HT-29 (cell line): ENCODE measurements around the gene VWA3B. TPM values are rescaled to one million over a fixed set of nuclear protein-coding genes. Genes with fewer than 3 reads are reported as not detected.

Source experiments
- DNase-seq: peaks from one replicate; pipeline ENCODE4 v3.0.0-alpha.2; 2015; ENCODE audit warnings: low spot score
- total RNA-seq: library from RNA; depleted of rRNA; stranded (reverse); fragments of >200 nt; shearing (Covaris generic); gene quantifications from 2 replicates; pipeline ENCODE4 v1.2.3, GENCODE V29; 2014; rRNA removed

Gene VWA3B
- total RNA-seq, 1 experiment from 2014 or later: not detected

DNA sequence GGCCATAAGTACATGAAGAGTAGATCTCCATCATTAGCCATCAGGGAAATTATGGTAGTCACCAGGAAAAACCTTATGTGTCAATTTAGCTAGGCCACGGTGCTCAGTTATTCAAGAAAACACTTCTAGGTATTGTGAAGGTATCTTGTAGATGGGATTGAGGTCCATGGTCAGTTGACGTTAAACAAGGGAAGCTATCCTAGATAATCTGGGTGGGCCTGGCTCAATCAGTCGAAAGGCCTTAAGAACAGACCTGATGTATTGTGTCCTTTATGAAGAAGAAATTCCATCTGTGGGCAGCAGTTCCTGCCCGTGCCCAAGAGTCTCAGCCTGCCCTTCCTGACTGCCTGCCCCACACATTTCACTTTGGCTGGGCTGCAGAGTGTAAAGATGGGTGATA is 242.6 kb downstream of the VWA3B start:
- no peak for DNase-seq

DNA sequence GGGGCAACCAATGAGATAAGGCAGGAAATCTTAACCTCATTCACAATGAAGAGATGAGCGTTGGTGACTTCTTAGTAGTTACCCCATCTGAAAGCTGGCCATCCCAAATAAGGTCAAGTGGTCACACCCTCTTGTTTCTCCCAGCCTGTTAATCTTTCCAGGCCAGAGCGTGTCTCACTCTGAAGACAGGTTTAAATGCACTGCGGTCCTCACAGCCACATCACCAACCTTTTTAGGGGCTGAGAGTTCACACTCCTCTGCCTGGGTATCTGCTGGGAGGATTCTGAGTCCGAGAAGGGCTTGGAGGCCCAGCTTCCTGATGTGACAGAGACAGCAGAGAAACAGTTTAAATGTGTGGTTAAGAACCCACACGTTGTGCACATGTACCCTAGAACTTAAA is 246.0 kb downstream of the VWA3B start:
- DNase-seq: no peak

DNA sequence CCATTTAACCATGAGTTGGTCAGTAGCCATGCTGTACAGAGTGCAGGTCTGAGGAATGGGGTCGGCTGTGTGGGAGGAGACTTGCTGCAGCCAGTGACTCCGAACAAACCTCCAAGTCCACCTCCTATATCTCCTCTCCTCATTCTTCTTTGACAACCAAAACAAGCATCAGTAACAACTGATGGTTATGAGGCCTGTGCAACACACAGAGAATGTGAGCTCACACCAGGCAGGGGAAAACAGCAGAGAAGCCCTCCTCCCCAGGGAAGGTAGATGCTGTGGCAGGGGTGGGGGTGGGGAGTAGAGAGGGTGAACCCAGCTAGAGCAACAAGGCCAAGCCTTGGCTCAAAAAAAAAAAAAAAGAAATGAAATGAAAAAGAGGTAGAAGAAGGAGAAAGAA is 247.0 kb downstream of the VWA3B start:
- DNase-seq: no peak

DNA sequence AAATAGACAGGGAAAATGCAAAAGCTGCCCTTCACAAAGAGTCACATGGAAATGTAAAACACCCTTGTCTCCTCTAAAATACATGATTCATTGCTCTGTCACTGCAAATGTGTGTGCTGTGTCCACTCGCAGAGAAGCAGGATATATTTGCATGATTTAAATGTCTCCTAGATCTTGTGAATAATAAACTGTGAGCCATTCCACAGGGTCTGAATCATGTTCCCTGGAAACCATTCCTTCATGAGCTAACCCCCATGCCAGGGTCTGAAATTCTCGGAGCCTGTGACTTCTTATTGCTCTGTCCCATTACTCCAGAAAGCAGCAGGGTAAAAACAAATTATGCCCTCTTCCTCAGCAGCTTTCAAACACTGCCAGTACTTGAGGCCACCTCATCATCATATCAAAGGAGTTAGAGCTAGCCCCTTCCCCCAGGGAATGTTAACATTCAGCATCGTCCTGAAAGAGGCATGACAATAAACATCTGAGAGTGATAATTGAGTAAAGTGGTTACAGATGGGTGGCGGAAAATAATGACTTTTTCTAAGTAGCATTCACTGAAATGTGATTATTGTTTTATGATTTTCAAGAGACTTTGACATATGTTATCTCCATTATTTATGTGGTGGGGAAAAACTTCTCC is 247.6 kb downstream of the VWA3B start:
- no peak for DNase-seq

DNA sequence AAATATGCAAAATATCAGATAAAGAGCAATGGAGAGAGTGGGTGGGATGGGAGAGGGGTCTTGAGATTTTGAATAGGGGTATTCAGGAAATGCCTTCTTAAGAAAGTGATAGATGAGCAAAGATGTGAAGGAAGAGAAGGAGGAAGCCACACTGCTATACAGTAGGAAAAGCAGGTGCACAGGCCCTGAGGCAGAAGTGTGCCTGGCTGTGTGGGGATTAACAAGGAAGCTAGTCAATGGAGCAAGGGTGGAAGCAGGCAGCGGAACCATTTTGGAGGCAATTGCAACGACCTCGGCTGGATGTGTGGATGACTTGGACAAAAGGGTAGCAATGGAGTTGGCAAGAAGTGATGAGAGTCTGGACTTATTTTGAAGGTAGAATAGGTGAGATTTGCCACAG is 248.3 kb downstream of the VWA3B start:
- no peak for DNase-seq

DNA sequence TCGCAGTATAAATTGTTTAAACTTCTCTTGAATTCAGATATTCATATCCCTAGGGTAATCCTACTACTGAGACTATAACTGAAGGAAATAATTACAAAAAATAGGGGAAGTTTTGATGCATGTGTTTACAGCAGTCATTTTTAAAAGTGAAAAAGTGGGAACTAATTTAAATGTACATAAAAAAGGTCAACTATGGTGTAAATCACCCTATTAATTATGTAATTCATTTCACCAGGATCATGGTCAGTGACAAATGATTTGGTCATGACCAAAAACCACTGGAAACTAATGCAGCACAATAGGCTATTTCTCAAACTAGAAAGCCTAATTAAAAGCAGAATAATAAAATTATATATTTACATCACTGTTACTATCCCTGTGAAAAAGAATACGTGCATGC is 254.3 kb downstream of the VWA3B start:
- DNase-seq: no peak

DNA sequence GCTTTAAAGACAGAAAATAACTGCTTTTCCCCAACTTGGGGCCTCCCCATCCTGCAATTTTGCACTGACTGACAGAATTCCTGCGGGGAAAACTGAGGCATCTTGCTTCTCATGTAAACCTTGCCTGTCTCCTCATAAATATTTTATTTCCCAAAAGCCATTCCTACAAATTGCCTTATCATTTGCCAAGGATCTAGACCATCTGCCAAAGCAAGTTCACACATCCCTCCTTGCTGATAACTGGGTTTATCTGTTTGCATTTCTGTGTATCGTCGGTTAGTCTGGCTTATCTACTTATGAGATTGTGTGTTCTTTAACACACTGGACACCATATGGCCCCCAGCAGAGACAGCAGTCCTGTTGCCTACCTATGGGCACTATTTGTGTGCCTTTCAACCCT is 256.3 kb downstream of the VWA3B start:
- no peak for DNase-seq

DNA sequence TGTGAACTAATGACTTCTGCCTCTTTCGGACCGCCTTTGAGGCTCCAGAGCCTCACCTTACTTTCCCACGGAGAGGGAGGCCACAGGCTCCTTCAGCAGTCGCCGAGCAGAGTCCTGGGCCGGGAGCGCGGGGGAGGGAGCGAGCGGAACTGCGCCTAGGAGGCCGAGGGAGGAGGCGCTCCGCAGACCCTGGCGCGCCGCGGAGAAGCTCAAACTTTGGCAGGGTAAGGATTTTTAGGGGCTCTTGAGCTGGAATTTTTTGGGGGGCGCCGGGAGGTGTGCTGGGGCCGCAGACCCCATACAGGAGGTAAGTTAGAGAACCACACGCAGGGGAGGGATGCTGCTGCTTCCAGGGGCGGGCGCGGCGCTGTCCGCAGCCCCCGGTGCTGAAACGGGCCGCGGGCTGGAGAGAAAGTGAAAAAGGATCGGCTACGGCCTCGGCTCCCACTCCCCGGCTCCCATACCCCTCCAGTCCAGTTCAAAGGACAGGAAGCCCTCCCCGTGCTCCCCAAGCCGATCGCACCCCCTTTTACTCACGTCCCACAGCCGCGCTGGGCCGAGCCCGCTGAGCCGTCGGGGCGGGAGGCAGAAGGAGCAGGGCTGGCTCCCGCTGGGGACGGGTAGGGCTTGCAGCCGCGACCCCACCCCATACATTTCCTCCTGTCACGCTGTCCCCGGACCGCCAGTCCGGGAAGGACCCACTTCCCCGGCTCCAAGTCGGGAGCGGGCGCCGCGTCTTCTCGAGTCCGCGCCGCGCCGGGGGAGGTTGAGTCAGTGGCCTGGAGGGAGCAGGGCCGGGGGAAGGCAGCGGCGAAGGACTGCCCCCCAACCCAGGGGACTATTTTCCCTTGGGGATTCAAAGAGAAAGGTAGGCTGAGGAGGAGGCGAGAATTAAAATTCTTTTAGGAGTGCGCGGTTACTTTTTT is 259.6 kb downstream of the VWA3B start, which contains the start of gene CNGA3:
TSS of gene CNGA3 (plus strand) at position 146 of the 926 bp plus-strand sequence. CDS start 23,520 bp downstream, outside the sequence.
- no peak for DNase-seq

DNA sequence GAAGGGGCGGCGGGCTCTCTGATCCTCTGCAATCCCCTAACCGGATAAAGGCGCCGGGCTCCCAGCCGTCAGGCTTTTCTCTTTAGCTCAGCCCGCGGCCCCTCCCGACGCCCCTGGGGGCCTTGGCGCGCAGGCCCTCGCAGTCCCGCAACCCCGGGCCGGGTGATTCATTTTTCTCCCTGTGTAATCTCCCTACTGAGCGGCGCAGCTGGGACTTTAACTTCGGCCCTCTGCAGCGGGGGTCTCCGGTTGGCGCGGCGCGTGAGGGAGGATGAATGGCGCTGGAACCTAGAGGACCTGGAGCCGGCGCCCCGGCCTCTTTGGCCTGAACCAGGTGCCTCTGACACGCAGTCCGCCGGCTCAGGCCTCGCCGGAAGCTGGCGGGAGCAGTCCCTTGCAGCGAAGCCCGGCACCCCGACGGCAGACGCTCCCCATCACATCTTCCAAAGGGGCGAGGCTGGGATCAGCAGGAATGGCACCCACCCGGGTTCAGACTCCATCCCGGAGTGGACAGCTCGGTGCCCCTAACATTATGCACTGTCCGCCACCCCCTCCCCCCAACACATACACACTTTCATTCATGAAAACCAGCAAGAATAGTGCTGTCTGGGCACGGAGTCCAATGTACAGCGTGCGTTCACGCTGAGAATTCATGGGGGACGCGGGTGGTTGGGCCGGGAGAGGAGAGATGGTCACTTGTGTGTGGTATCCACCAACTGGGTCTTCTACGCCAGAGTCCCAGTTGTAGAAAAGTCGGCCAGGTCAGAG is 260.5 kb downstream of the VWA3B start:
- no peak for DNase-seq

DNA sequence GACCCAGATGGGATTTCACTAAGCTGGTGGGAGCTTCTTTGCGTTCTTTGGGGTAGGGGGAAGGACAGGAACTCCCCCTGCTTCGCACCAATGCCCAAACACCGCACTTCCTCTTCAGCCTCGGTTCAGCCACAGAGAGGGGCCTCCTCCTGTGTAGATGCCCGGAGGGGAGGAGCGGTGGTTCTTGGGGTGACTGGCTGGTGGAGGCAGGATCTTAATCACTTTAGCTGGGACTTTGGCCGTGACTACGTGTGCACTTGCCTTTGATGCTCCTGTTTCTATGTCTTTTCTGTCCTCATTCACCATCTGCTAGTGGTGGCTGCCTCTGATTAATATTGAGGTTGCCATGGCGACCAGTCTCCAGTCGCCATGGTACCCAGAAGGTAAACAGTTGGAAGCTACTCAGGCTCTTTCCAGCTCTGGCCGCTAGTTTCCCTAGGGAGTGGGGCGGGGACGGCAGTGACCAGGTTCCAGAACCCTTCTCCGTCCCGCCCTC is 261.1 kb downstream of the VWA3B start:
- DNase-seq: peak; percentile 22

DNA sequence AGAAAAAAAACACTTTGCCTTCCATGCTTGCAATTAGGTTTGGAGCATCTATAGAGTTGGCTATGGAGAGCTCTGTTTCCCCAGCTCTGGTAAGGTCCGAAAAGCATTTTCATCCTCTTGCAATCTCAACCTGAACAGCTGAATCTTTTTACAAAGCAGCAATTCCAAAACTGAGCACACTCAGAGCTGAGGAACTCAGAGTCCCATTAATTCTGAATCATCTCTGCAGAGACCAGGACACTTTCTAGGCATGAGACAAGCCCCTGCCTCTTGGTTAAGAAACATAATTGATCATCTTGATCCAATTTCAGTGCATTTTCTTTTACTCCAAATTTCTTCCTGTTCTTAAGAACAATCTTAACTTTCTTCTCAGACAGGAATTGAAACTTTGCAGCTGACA is 263.4 kb downstream of the VWA3B start:
- DNase-seq: no peak

DNA sequence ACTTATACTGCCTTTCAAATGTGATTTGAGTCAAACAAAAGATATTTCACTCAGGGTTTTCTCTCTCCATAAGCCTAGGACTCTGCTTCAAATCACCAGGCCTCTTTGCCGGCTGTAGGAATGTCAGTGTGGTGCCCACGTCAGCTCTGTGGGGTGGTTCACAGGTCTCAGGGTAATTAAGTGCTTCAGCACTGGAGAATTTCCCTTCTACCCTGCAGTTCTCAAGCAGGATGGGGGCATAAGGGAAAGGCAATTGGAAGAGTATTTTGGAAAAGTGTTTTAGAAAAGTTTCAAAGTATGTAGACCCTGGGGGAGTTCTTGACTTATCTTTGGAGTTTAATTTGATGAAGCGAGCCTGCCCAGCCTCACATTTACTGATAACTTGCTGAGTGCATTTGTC is 268.9 kb downstream of the VWA3B start:
- DNase-seq: no peak

DNA sequence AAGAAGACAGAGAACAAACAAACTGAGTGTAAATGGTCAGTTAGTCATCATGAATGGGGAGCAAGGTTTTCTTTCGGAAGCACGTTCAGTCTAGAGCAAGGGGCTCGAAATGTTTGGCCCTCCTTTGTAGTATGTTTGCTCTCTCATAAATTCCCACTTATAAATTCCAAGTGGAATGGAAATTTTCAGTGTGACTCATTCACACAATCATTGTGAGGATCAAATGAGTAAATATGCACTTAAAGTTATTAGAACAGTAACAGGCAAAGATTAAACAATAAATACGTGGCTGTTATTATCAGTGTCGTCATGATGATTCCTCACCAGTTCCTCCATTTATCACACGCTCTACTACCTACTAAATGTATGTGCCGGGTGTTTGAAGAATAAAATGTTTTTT is 269.8 kb downstream of the VWA3B start:
- DNase-seq: peak; percentile 69

DNA sequence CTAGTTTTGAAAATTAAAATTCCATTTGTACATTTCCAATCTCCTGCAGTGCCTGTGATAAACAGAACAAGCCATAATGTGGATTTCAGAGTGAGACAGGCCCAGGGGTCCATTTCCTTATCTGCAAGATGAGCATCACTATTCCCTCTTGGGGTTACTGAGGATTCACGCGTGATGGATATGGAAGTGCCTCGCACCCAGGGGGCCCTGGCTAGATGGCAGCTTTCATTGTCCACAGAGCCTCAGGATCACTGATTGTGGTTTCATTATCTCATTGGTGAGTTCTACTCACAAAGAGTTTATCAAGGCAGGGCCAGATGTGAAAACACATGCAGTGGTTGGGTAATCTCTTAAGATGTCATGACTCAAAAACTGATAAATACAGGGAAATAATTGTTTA is 270.9 kb downstream of the VWA3B start:
- no peak for DNase-seq

DNA sequence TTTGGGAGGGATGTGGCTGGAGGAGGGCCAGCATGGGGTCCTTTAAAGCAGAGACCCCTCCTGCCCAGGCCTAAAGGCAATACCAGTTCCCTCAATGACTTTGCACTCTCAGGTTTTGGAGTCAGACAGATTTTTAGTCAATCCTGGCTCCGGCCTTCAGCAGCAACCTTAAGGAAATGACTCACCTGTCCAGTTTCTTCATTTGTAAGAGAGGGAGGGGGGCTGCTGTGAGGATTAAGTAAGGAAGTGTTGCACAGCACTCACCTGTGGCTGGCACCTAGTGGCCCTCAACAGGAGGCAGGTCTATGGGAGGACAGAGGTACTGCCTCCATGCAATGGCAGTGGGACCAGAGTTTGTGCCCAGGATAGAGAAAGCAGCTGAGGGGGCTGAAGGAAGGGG is 273.0 kb downstream of the VWA3B start:
- DNase-seq: no peak

Other genes starting within 250 kb of the VWA3B start
- 8.7 and 14.1 TPM in 2 replicates for gene TMEM131, start 91.2 kb upstream of the VWA3B start, total RNA-seq